ENCODE data around the gene ZNF587. TPM values are rescaled to one million over a fixed set of nuclear protein-coding genes. Genes with fewer than 3 reads are reported as not detected.
A peak's percentile ranks its signal among the peaks of the same experiment; 100 is the strongest.
"Not testable (repeated sequence)": the region's sequence is repeated elsewhere in the genome, so short reads cannot be mapped to it uniquely, and the experiment has no call there.

ZNF587 gene
- total RNA-seq, 1 experiment from 2014 or later, result 70.5 TPM

DNA sequence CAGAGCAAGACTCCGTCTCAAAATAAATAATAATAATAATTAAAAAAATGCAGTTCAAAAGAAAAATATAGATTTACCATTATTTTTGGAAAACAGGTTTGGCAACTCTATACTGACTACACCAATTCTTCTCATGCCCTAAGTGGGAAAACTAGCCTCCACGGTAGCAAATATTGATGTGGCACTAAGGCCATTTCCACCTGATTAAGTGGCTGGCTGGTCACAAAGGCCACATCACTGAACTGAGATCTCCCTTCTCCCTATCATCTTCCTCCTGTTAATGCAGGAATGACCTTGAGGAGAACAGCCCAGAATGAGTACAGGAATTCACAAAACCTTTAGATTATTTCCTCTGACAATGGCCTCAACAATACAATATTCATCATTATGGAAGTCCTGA is 20.6 kb downstream of the ZNF587 start:
- POLR2A ChIA-PET, result interaction anchor here (0.7 kb wide), 1 partner anchor 50 kb away, joined by 3 read pairs; no protein-coding TSS in a partner anchor
- Mint-ChIP-seq H3K27me3 (ENCODE audit: insufficient read depth, unreplicated experiment) (no peaks in the 10 kb centered on the region), H3K4me3 (ENCODE audit: unreplicated experiment) (no peak overlapping the region), H3K4me1 (ENCODE audit: low read depth, unreplicated experiment) (no peaks in the 10 kb centered on the region), H3K36me3 (ENCODE audit: insufficient read depth, unreplicated experiment) (peaks cover 100% of the 10 kb centered on the region), H3K9me3 (ENCODE audit: unreplicated experiment) (peaks cover 18% of the 10 kb centered on the region), H3K27ac (ENCODE audit: unreplicated experiment) (peak overlapping the region; percentile 57)
- intact Hi-C loops (cut with micrococcal nuclease; ENCODE audit: unreplicated experiment), result no loop called here
- Histone ChIP-seq H3K4me3 (ENCODE audit: low read depth, low read length) (no peak overlapping the region), H3K9me3 (peaks cover 55% of the 10 kb centered on the region), H3K27me3 (replicated peaks; ENCODE audit: control insufficient read depth, insufficient read depth, low read length) (no peaks in the 10 kb centered on the region), H3K4me1 (no peaks in the 10 kb centered on the region), H3K36me3 (ENCODE audit: control insufficient read depth, insufficient read depth, low read length) (peaks cover 8% of the 10 kb centered on the region)
- CTCF ChIA-PET, result no interaction called here
- TF ChIP-seq, protein P1, sequence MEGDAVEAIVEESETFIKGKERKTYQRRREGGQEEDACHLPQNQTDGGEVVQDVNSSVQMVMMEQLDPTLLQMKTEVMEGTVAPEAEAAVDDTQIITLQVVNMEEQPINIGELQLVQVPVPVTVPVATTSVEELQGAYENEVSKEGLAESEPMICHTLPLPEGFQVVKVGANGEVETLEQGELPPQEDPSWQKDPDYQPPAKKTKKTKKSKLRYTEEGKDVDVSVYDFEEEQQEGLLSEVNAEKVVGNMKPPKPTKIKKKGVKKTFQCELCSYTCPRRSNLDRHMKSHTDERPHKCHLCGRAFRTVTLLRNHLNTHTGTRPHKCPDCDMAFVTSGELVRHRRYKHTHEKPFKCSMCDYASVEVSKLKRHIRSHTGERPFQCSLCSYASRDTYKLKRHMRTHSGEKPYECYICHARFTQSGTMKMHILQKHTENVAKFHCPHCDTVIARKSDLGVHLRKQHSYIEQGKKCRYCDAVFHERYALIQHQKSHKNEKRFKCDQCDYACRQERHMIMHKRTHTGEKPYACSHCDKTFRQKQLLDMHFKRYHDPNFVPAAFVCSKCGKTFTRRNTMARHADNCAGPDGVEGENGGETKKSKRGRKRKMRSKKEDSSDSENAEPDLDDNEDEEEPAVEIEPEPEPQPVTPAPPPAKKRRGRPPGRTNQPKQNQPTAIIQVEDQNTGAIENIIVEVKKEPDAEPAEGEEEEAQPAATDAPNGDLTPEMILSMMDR (IDR thresholded peaks at IDR 0.05; ENCODE audit: insufficient read depth in 1 of 2, low read depth in 1 of 2, low read length in 1 of 2, severe bottlenecking in 1 of 2, unreplicated experiment in 1 of 2), result no peak
- DNase-seq, result no peak
- no TSS peak for BruUV-seq (replicated peaks)

DNA sequence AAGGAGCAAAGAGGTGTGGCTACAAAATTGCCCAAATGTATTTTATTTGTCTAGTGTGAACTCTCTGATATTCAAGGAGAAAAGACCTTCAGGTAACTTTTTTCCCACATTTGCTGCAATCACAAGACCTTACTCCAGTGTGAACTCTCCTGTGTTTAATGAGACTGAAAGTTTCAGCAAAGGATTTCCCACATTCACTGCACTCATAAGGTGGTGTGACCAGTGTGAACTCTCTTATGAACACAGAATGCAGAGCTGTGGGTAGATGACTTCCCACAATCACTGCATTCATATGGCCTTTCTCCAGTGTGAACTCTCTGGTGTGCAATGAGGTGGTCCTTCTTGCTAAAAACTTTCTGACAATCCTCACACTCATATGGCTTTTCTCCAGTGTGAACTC is 22.8 kb downstream of the ZNF587 start:
- Mint-ChIP-seq H3K4me3 (ENCODE audit: unreplicated experiment) (no peak overlapping the region), H3K27ac (ENCODE audit: unreplicated experiment) (no peak overlapping the region), H3K4me1 (ENCODE audit: low read depth, unreplicated experiment) (no peaks in the 10 kb centered on the region), H3K9me3 (ENCODE audit: unreplicated experiment) (peaks cover 40% of the 10 kb centered on the region), H3K36me3 (ENCODE audit: insufficient read depth, unreplicated experiment) (peaks cover 99% of the 10 kb centered on the region), H3K27me3 (ENCODE audit: insufficient read depth, unreplicated experiment) (no peaks in the 10 kb centered on the region)
- Histone ChIP-seq H3K9me3 (peaks cover 48% of the 10 kb centered on the region), H3K36me3 (ENCODE audit: control insufficient read depth, insufficient read depth, low read length) (peaks cover 4% of the 10 kb centered on the region), H3K4me3 (ENCODE audit: low read depth, low read length) (no peak overlapping the region), H3K27me3 (replicated peaks; ENCODE audit: control insufficient read depth, insufficient read depth, low read length) (no peaks in the 10 kb centered on the region), H3K4me1 (no peaks in the 10 kb centered on the region)
- BruUV-seq (replicated peaks), result no TSS peak
- no peak for DNase-seq
- TF ChIP-seq, protein P1 (IDR thresholded peaks at IDR 0.05; ENCODE audit: insufficient read depth in 1 of 2, low read depth in 1 of 2, low read length in 1 of 2, severe bottlenecking in 1 of 2, unreplicated experiment in 1 of 2), result no peak
- ChIA-PET POLR2A (no interaction called here), CTCF (no interaction called here)
- intact Hi-C loops (cut with micrococcal nuclease; ENCODE audit: unreplicated experiment), result no loop called here

DNA sequence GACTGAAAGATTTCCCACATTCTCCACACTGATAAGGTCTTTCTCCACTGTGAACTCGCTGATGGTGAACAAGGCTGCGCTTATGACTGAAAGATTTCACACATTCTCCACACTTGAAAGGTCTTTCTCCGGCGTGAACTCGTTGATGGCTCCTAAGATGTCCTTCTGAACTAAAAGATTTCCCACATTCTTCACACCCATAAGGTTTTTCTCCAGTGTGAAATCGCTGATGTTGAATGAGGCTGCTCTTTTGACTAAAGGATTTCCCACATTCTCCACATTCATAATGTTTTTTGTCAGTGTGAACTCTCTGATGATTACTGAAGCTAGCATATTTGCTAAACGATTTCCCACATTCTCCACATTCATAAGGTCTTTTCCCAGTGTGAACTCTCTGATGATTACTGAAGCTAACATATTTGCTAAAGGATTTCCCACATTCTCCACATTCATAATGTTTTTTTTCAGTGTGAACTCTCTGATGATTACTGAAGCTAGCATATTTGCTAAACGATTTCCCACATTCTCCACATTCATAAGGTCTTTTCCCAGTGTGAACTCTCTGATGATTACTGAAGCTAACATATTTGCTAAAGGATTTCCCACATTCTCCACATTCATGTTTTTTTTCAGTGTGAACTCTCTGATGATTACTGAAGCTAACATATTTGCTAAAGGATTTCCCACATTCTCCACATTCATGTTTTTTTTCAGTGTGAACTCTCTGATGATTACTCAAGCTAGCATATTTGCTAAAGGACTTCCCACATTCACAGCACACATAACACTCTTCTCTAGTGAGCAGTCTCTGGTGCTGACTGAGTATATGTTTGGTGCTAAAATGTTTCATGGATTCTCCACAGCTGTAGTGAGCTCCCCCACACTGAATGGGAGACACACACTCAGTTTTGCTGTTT is 24.5 kb downstream of the ZNF587 start:
- H3K4me3 Mint-ChIP-seq (ENCODE audit: unreplicated experiment); intact Hi-C loops (cut with micrococcal nuclease; ENCODE audit: unreplicated experiment); H3K4me3 ChIP-seq (ENCODE audit: low read depth, low read length); BruUV-seq (replicated peaks); CTCF ChIA-PET; DNase-seq; H3K36me3 ChIP-seq (ENCODE audit: control insufficient read depth, insufficient read depth, low read length); H3K27me3 Mint-ChIP-seq (ENCODE audit: insufficient read depth, unreplicated experiment); H3K27me3 ChIP-seq (replicated peaks; ENCODE audit: control insufficient read depth, insufficient read depth, low read length); H3K4me1 ChIP-seq; H3K4me1 Mint-ChIP-seq (ENCODE audit: low read depth, unreplicated experiment); POLR2A ChIA-PET: not testable (repeated sequence)
- H3K9me3 Mint-ChIP-seq (ENCODE audit: unreplicated experiment), result peaks cover 40% of the 10 kb centered on the region
- H3K27ac Mint-ChIP-seq (ENCODE audit: unreplicated experiment), result peak overlapping the region; percentile 82
- H3K36me3 Mint-ChIP-seq (ENCODE audit: insufficient read depth, unreplicated experiment), result peaks cover 91% of the 10 kb centered on the region
- peaks cover 38% of the 10 kb centered on the region for H3K9me3 ChIP-seq
